C4-2B (cell line): ENCODE results near the gene SOCS7.

ENCODE experiments used
- H3K27ac ChIP-seq: fragments of 450-650 bp; 2 replicates; pipeline ENCODE4 v1.5.1; 2017
- CTCF ChIP-seq: fragments of 450-650 bp; conservative IDR thresholded peaks from 2 replicates; pipeline ENCODE4 v1.5.1; 2017; ENCODE audit warnings: mild to moderate bottlenecking
- ZFX ChIP-seq: fragments of 450-650 bp; IDR thresholded peaks from 2 replicates; pipeline ENCODE4 v1.6.1; 2017

The SOCS7 gene

DNA sequence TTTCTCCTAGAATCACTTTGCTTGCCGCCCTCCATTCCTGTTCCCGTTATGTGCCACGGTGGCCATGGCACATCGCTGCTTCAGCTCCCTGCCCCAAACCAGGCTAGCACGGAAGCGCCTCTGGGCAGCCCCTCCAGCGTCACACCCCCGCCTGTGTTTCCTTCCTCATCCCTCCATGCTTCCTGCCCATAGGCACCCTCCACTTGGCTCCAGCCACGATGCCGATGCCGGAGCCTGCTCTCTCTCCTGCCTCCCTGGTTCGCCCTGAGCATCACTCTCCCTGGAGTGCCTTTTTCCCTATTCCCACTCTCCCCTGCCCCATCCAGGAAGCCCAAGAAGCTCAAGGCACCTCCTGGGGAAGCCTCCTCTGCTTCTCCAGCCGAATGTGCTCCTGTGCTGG, 73.4 kb downstream of the SOCS7 start:
- TF ChIP-seq ZFX (no peak), CTCF (no peak)
- H3K27ac ChIP-seq = no peak overlapping the region

DNA sequence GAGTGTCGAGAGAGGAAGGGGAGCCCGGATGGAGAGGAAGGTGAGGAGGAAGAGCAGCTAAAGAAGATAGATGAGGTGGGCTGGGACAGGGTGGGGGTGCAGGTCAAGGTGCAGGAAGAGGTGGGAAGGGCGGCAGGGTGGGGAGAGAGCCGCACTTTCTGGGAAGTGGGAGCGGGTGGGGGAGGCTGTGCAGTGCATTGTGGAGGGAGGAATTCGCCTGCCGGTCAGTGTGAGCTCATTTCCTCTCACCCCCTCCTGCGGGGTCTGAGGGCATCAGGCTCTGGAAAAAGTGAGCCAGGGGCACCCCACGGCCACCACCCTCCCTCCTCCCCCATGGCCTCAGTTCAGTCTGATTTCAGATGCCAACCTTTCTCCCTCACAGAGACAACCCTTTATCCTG, 74.1 kb downstream of the SOCS7 start:
- TF ChIP-seq ZFX (no peak), CTCF (no peak)
- H3K27ac ChIP-seq = no peak overlapping the region

GRCh38 chr17:38426441-38426840, 74.8 kb downstream of the SOCS7 start:
- H3K27ac ChIP-seq = no peak overlapping the region
- no peak for TF ChIP-seq ZFX

DNA sequence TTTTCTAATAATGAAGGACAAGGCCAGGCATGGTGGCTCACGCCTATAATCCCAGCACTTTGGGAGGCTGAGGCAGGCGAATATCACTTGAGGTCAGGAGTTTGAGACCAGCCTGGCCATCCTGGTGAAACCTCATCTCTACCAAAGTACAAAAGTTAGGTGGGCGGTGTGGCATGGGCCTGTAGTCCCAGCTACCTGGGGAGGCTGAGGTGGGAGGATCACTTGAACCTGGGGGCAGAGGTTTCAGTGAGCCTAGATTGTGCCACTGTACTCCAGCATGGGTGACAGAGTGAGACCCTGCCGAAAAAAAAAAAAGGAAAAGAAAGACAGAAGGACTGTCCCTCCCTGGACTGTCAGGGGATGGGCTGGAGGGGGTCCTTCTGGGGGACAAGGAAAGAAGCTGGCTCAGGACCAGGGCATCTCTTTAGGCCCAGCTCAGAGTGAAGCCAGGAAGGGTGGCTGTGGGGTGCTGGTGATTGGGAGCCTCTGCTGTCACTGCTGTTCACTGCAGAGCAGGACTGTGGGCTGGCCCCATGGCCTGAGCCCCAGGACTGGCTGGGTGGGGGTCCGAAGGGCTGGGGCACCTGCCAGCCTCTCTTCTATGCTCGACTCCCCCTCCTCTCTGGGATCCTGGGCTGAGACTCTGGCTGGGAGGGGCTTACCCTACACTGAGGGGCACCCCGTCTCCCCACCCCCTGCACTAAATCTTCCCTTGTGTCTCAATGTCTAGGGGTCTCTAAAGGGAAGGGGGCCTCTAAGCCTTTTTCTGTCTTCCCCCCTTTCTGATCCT, 75.7 kb downstream of the SOCS7 start:
- no peak for TF ChIP-seq ZFX
- no peak for TF ChIP-seq CTCF
- H3K27ac ChIP-seq = no peak overlapping the region

- TF ChIP-seq CTCF (no peak), ZFX (no peak)
- H3K27ac ChIP-seq = no peak within 1 kb of the TSS
Measured at GRCh38 chr17:38428112-38428642, 76.5 kb downstream of the SOCS7 start, which contains the start of gene ARHGAP23. Gene ARHGAP23, plus strand, starts transcription at chr17:38428464. Its CDS starts 22 bp downstream, at chr17:38428486.

GRCh38 chr17:38428643-38429371, 77.2 kb downstream of the SOCS7 start:
- H3K27ac ChIP-seq = no peak overlapping the region

DNA sequence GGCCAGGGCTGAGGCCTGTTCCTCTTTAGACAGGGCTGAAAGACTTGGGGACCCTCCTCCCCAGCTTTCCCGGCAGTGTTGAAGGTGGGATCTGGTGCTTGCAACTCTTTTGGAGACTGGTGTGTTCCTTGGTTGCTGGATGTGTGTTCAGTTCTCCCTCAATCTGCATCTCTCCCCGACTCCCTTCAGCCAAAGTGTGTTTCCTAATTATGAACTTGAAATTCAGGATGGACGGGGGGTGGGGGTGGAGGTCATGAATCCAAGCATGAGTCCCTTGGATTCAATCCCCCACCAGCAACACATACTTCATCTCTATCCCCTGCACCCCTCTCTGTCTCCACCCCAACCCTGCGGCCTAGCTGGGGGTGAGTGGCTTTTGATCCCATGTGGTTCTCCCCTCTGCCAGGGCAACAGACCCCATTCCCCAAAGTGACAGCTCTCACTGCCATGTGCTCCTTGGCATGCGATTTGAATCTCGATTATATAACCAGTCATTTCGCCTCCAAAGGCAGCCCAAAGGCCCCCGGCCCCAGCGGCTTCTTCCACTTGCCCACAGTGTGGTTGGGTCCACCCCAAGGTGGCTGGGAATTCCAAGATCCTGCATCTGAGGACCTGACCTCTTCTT, 77.9 kb downstream of the SOCS7 start:
- no peak overlapping the region for H3K27ac ChIP-seq
- TF ChIP-seq ZFX (no peak), CTCF (no peak)

More at GRCh38 chr17:38428643-38429371, 77.2 kb downstream of the SOCS7 start:
- TF ChIP-seq CTCF (no peak), ZFX (no peak)
